ENCODE results near the gene PPP2R5C. TPM values are rescaled to one million over a fixed set of nuclear protein-coding genes. Genes with fewer than 3 reads are reported as not detected.

The PPP2R5C gene
- total RNA-seq, 1 donor from 2014 or later: 60.3 TPM

- no peak for DNase-seq (ENCODE audit: low read depth in 2 of 2)
These were observed 78.2 kb downstream of the PPP2R5C start for GRCh38 chr14:101839661-101840060.

DNA sequence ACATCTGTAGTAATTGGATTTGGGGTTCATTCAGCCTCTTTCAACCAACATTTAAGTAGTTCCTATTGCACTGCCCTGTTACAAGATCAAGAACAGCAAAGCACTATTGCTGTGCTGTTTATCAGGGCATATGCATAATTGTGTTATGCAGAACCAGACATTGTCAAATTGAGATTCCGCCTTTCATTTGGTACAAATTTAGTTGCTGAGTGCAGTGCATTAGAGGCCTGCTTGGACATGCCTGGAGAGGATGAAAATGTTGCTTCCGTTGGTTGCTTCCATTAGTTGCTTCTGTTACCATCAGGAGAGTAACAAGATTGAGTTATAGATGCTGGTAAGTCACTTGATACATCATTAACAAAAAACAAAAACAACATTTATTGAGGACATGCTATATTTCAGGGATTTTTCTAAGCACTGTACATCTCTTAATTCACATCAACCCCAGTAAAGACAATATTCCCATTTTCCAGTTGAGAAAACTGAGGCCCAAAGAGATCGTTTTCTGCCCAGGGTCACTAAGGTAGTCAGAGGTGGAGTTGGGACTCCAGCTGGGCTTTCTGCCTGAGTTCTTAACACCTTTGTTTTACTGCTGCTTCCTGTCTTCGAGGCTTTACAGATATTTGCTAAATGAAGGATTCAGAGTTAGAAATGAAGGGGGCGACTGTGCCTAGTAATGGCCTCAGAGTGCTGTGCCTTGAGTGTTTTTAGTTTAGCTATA lies 79.3 kb downstream of the PPP2R5C start:
- no peak for DNase-seq (ENCODE audit: low read depth in 2 of 2)

- DNase-seq (ENCODE audit: low read depth in 2 of 2): no peak
These were observed 81.5 kb downstream of the PPP2R5C start for GRCh38 chr14:101843038-101843437.

GRCh38 chr14:101843665-101844064 lies 82.2 kb downstream of the PPP2R5C start:
- no peak for DNase-seq (ENCODE audit: low read depth in 2 of 2)

- DNase-seq (ENCODE audit: low read depth in 2 of 2): no peak
These were observed 82.7 kb downstream of the PPP2R5C start for GRCh38 chr14:101844219-101844618.

GRCh38 chr14:101844751-101845150 lies 83.2 kb downstream of the PPP2R5C start:
- DNase-seq (ENCODE audit: low read depth in 2 of 2): no peak

GRCh38 chr14:101845496-101845895 lies 84.0 kb downstream of the PPP2R5C start:
- DNase-seq (ENCODE audit: low read depth in 2 of 2): no peak

DNA sequence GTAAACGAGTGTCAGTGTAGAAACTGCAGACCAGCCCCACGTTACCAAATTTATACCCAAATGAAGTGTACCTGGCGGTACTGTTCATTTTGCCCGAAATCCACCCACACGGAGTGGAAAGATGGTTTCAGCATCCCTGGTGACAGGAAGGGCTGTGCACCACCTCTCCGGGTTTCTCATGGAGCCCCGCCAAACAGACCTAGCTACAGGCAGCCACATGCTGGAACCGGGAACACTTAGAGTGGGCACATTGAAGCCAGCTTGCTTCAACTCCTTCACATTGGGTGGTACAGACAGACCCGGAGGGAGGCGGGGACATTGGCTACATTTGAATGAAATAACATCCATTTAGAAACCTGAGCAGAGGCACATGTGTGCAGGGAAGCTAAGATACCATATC lies 84.4 kb downstream of the PPP2R5C start:
- no peak for DNase-seq (ENCODE audit: low read depth in 2 of 2)

- no peak for DNase-seq (ENCODE audit: low read depth in 2 of 2)
These were observed 87.6 kb downstream of the PPP2R5C start for GRCh38 chr14:101849125-101849524.

DNA sequence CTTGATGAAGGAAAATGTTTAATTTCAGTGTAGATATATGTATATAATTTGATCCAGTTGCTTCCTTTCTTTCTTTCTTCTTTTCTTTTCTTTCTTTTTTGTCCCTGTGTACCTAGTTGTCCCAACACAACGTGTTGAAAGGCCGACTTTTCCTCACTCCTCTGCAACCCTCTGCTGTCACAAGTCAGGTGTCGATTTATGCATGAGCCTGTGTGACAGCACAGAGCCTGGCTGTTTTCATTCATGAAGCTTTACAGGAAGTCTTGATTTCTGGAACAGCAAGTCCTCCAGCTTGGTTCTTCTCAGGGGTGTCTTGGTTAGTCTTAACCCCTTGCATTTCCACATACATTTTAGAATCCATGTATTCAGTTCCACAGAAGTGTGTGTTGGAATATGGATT lies 88.1 kb downstream of the PPP2R5C start:
- no peak for DNase-seq (ENCODE audit: low read depth in 2 of 2)

- DNase-seq (ENCODE audit: low read depth in 2 of 2): no peak
These were observed 89.7 kb downstream of the PPP2R5C start for GRCh38 chr14:101851183-101851582.

DNA sequence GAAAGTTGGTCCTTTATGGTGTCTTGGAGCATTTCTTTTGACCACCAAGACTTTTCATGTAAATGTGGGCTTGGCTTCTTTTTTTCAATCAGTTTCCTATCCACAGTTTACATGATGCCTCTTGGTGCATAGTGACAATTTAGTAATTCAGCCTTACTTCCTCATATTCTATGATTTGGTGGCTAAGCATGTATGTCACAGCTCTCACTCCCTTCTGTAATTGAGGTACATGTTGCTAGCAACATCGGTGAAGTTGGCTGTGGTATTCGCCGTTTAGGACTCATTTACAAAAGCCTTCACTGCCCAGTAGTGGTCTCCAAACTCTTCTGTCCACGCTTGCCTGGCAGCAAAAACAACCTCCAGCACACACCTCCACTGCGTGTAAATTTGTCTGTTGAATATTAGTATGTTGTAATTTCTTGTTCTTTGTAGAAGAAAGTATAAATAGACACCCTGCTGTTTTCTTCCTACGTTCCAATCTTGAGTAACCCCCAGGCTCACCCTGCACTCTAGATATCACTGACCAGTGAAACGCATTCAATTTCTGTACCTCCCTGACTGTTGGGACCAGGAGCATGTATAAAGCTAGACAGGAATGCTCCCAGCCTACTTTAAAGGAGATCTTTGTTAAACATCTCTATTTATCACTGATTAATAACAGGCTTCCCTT lies 90.4 kb downstream of the PPP2R5C start:
- no peak for DNase-seq (ENCODE audit: low read depth in 2 of 2)

- no peak for DNase-seq (ENCODE audit: low read depth in 2 of 2)
These were observed 91.3 kb downstream of the PPP2R5C start for GRCh38 chr14:101852785-101853184.

DNA sequence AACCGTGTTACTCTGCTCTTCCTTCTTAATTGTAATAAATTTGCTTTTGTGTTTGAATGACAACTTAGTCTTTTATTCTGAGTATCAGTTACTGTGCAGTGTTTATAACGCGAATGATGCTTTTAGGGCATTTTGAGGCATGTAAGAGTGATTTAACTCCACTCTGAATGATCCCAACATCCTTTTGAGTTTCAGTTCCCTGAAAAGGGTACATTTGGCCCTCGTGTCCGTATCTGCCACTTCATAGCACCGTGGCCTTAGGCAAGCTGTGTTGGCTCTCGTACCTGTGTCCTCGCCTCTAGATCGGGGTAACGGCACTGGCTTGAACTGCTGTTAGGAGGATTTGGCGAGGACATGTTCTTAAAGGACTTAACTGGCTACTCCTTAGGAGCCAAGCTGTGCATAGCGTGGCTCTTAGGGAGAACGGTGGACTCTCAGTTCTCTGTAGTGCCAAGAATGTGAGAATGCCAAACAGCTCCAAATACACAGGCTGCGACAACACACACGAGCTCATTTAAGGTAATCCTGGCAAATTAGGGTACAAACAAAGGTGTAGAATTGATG lies 92.0 kb downstream of the PPP2R5C start:
- no peak for DNase-seq (ENCODE audit: low read depth in 2 of 2)

DNA sequence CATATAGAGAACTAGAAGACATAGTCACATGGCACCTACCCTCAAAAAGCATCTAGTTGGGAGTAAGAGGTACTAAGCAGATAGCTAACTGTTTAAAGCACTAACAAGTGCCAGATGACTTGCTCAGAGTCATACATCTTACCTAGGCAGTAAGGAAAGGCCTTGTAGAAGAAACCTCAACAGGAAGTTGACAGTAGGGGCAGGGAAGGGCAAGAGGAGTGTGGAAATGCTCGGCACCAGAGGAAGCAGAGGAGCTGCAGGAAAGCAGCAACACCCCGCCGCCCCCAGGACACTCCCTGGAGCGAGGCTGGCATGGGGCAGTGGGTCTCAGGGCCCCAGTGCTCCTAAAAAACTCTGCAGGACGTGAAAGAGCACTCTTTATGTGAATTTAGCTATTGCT lies 92.9 kb downstream of the PPP2R5C start:
- no peak for DNase-seq (ENCODE audit: low read depth in 2 of 2)

GRCh38 chr14:101855958-101856357 lies 94.4 kb downstream of the PPP2R5C start:
- DNase-seq (ENCODE audit: low read depth in 2 of 2): no peak

DNA sequence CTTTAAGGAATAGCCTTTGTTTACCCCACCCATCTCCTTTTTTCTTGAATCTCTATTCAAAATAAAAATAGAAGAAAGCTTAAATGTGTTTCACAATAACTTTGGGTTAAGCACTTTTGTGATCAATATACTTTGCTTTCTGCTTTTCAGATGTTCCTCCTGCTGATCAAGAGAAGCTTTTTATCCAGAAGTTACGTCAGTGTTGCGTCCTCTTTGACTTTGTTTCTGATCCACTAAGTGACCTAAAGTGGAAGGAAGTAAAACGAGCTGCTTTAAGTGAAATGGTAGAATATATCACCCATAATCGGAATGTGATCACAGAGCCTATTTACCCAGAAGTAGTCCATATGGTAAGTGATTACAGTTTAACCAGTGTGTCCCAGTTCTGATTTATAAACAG lies 95.0 kb downstream of the PPP2R5C start:
- no peak for DNase-seq (ENCODE audit: low read depth in 2 of 2)

DNA sequence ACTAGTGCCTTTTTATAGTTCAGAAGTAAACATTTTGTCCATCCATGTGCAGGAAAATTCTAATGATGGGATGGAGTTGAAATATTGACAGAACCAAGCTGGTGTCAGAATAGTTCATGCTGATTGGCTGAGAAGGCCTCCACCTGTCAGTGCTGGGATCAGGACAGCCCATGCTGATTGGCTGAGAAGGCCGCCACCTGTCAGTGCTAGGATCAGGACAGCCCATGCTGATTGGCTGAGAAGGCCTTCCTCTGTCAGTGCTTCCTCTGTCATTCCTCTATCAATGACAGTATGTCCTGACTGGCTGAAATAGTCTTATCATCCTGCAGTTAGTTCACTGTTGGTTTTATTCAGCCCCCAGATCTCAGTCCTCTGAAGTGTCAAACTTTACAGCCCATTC lies 95.7 kb downstream of the PPP2R5C start:
- DNase-seq (ENCODE audit: low read depth in 2 of 2): no peak

- no peak for DNase-seq (ENCODE audit: low read depth in 2 of 2)
These were observed 97.5 kb downstream of the PPP2R5C start for GRCh38 chr14:101858791-101859537.

- no peak for DNase-seq (ENCODE audit: low read depth in 2 of 2)
These were observed 98.0 kb downstream of the PPP2R5C start for GRCh38 chr14:101859538-101859902.

- no peak for DNase-seq (ENCODE audit: low read depth in 2 of 2)
These were observed 98.4 kb downstream of the PPP2R5C start for GRCh38 chr14:101859958-101860357.

GRCh38 chr14:101861464-101861863 lies 100.0 kb downstream of the PPP2R5C start:
- no peak for DNase-seq (ENCODE audit: low read depth in 2 of 2)
